Caco-2 (cell line): ENCODE results near the gene MAN2C1. TPM values are rescaled to one million over a fixed set of nuclear protein-coding genes. Genes with fewer than 3 reads are reported as not detected.
"Not testable (repeated sequence)": the region's sequence is repeated elsewhere in the genome, so short reads cannot be mapped to it uniquely, and the experiment has no call there.

Experiments used
- BruUV-seq: library from RNA; stranded (reverse); fragments of 400-500 nt; replicated peaks from 2 replicates; lab custom pipeline; 2021; lab: Mats Ljungman, UMichigan
- CTCF ChIA-PET: fragments of 300-600 bp; sonication (Branson Sonifier 250); formaldehyde crosslinking; loops from one replicate; lab custom pipeline; 2022; ENCODE audit warnings: antibody characterized with exemption; lab: Charles Lee
- POLR2A ChIA-PET: fragments of 300-600 bp; sonication (Branson Sonifier 250); formaldehyde crosslinking; loops from one replicate; lab custom pipeline; 2022; ENCODE audit warnings: antibody characterized with exemption; lab: Charles Lee
- DNase-seq, 2 experiments: peaks; one replicate each; pipeline versions ENCODE4 v3.0.0 to v3.0.0-alpha.2; 2020 to 2022
- H3K27me3 ChIP-seq: replicated peaks from 2 replicates; pipeline ENCODE4 v1.6.0; 2011; ENCODE audit warnings: low read length; ENCODE audit not compliant: control insufficient read depth, insufficient read depth
- H3K36me3 ChIP-seq: 2 replicates; pipeline ENCODE4 v1.5.1; 2011; ENCODE audit warnings: low read length; ENCODE audit not compliant: control insufficient read depth, insufficient read depth
- H3K4me1 ChIP-seq: fragments of 250-450 bp; sonication (Bioruptor Pico); 2 replicates; pipeline ENCODE4 v1.5.1; 2020; ENCODE audit warnings: mild to moderate bottlenecking
- H3K4me3 ChIP-seq: 2 replicates; pipeline ENCODE4 v1.5.1; 2011; ENCODE audit warnings: low read depth, mild to moderate bottlenecking, control low read depth, low read length
- H3K9me3 ChIP-seq: fragments of 250-450 bp; sonication (Bioruptor Pico); 2 replicates; pipeline ENCODE4 v1.5.1; 2020; ENCODE audit warnings: mild to moderate bottlenecking, moderate library complexity
- H3K27ac Mint-ChIP-seq: one replicate; pipeline ENCODE4 v1.8.0; 2022; ENCODE audit warnings: mixed read lengths; ENCODE audit not compliant: unreplicated experiment
- H3K27me3 Mint-ChIP-seq: one replicate; pipeline ENCODE4 v1.8.0; 2022; ENCODE audit warnings: mixed read lengths; ENCODE audit not compliant: insufficient read depth, unreplicated experiment
- H3K36me3 Mint-ChIP-seq: one replicate; pipeline ENCODE4 v1.8.0; 2022; ENCODE audit warnings: mild to moderate bottlenecking, mixed read lengths; ENCODE audit not compliant: insufficient read depth, unreplicated experiment
- H3K4me1 Mint-ChIP-seq: one replicate; pipeline ENCODE4 v1.8.0; 2022; ENCODE audit warnings: low read depth, mixed read lengths; ENCODE audit not compliant: unreplicated experiment
- H3K4me3 Mint-ChIP-seq: one replicate; pipeline ENCODE4 v1.8.0; 2022; ENCODE audit warnings: mild to moderate bottlenecking, moderate library complexity, mixed read lengths; ENCODE audit not compliant: unreplicated experiment
- H3K9me3 Mint-ChIP-seq: one replicate; pipeline ENCODE4 v1.8.0; 2022; ENCODE audit warnings: mixed read lengths; ENCODE audit not compliant: unreplicated experiment
- intact Hi-C: fragments of 100-400 bp; cut with micrococcal nuclease; formaldehyde crosslinking; loops from one replicate; pipeline ENCODE4 v1.10.0; 2022; ENCODE audit not compliant: unreplicated experiment
- total RNA-seq: library from RNA; stranded (reverse); gene quantifications from 2 replicates; pipeline ENCODE4 v1.2.3, GENCODE V29; 2022
- TF ChIP-seq, protein P1 (sequence below), 2 experiments: fragments of 200-600 bp in 1 of 2; IDR thresholded peaks; 1 replicate in 1 of 2; 2 replicates in 1 of 2; pipeline versions ENCODE4 v1.5.1 to v1.8.0; 2011 to 2022; ENCODE audit warnings: antibody characterized with exemption in 1 of 2, control low read depth in 1 of 2, inconsistent platforms in 1 of 2, low read depth in 1 of 2, low read length in 1 of 2, mild to moderate bottlenecking in 1 of 2, moderate library complexity in 1 of 2; ENCODE audit not compliant: insufficient read depth in 1 of 2, severe bottlenecking in 1 of 2, unreplicated experiment in 1 of 2

Gene MAN2C1
- total RNA-seq, 1 experiment from 2014 or later = 140 TPM

DNA sequence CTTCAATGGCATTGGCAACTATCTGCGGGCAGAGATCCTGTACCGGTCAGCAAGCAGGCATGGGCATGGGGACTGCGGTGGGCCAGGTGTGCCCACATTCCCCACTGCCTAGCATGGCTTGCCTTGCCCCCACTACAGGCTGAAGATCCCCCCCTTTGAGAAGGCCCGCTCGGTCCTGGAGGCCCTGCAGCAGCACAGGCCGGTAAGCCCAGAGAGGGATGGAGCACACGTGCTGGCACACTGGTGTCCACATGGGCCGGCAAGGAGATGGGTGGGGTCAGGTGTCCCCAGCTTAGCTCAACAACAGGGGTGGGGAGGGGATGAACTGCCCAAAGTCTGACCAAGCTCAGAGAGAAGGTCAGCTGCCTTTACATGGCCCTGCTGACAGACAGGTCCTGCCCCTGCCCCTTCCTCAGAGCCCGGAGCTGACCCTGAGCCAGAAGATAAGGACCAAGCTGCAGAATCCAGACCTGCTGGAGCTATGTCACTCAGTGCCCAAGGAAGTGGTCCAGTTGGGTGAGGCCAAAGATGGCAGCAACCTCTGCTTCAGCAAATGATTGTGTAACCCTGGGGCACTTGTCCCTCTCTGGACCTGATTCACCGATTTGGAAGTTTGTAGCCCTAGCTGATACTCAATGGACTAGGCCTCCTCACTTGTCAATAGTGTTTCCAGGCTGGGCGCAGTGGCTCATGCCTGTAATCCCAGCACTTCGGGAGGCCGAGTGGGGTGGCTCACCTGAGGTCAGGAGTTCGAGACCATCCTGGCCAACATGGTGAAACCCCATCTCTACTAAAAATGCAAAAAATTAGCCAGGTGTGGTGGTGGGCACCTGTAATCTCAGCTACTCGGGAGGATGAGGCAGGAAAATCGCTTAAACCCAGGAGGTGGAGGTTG lies 16.0 kb downstream of the MAN2C1 start:
- no peak for DNase-seq
- Mint-ChIP-seq H3K4me1 (no peaks in the 10 kb centered on the region), H3K9me3 (no peaks in the 10 kb centered on the region), H3K27me3 (no peaks in the 10 kb centered on the region), H3K27ac (no peak overlapping the region), H3K36me3 (peaks cover 3% of the 10 kb centered on the region), H3K4me3 (no peak overlapping the region)
- Histone ChIP-seq H3K9me3 (no peaks in the 10 kb centered on the region), H3K4me3 (no peak overlapping the region), H3K27me3 (no peaks in the 10 kb centered on the region), H3K4me1 (peaks cover 5% of the 10 kb centered on the region; the same call in 1 of the 2 replicates), H3K36me3 (no peaks in the 10 kb centered on the region)
- TF ChIP-seq, protein P1, sequence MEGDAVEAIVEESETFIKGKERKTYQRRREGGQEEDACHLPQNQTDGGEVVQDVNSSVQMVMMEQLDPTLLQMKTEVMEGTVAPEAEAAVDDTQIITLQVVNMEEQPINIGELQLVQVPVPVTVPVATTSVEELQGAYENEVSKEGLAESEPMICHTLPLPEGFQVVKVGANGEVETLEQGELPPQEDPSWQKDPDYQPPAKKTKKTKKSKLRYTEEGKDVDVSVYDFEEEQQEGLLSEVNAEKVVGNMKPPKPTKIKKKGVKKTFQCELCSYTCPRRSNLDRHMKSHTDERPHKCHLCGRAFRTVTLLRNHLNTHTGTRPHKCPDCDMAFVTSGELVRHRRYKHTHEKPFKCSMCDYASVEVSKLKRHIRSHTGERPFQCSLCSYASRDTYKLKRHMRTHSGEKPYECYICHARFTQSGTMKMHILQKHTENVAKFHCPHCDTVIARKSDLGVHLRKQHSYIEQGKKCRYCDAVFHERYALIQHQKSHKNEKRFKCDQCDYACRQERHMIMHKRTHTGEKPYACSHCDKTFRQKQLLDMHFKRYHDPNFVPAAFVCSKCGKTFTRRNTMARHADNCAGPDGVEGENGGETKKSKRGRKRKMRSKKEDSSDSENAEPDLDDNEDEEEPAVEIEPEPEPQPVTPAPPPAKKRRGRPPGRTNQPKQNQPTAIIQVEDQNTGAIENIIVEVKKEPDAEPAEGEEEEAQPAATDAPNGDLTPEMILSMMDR (IDR thresholded peaks at IDR 0.05; ENCODE audit: insufficient read depth in 1 of 2, low read depth in 1 of 2, low read length in 1 of 2, severe bottlenecking in 1 of 2, unreplicated experiment in 1 of 2) = no peak
- intact Hi-C loops = no loop called here
- ChIA-PET POLR2A (interaction anchor here (0.7 kb wide), 1 partner anchor 15 kb away, joined by 3 read pairs; no protein-coding TSS in a partner anchor), CTCF (no interaction called here)
- no TSS peak for BruUV-seq

DNA sequence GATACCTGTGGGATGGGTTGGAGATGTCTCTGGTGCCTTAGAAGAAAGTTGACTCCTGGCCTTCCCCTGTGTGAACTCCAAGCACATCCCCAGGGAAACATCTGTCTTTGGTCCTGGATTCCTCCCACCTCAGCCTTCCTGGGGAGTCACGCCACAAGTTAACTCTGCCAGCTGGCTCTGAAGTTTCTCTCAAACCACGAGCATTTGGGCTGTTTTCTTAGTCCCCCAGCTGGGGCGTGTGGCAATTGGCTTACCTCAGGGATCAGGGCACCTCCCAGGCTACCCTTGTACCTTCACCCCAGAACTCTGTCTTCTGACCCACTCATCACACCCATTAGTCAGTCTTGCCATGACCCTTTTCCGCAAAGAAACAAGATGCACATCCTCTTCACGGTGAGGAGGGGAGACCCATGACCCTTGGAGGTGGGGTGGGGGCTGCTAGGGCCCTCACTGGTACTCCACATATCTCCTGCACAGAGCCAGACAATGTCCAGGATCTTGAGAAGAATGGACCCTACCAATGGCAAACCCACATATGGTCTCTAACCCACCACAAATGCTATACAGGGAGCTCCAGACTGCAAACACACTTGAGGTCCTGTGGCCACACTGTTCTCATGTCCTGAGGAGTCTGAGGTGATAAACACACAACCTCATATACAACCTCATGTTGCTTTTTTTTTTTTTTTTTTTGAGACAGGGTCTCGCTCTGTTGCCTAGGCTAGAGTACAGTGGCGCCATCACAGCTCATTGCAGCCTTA lies 17.6 kb downstream of the MAN2C1 start:
- CTCF ChIA-PET = no interaction called here
- TF ChIP-seq, protein P1 (IDR thresholded peaks at IDR 0.05; ENCODE audit: insufficient read depth in 1 of 2, low read depth in 1 of 2, low read length in 1 of 2, severe bottlenecking in 1 of 2, unreplicated experiment in 1 of 2) = no peak
- Mint-ChIP-seq H3K36me3 (peaks cover 7% of the 10 kb centered on the region), H3K9me3 (no peaks in the 10 kb centered on the region), H3K4me3 (no peak overlapping the region), H3K4me1 (no peaks in the 10 kb centered on the region), H3K27me3 (no peaks in the 10 kb centered on the region), H3K27ac (no peak overlapping the region)
- H3K27me3 ChIP-seq = no peaks in the 10 kb centered on the region
- no peaks in the 10 kb centered on the region for H3K36me3 ChIP-seq
- intact Hi-C loops = no loop called here
- no peak overlapping the region for H3K4me3 ChIP-seq
- H3K9me3 ChIP-seq = no peaks in the 10 kb centered on the region
- DNase-seq = no peak
- POLR2A ChIA-PET = interaction anchor here (0.6 kb wide), 2 partner anchors 17 to 40 kb away, joined by 3 to 7 read pairs; no protein-coding TSS in a partner anchor
- no TSS peak for BruUV-seq
- peaks cover 5% of the 10 kb centered on the region; the same call in 1 of the 2 replicates for H3K4me1 ChIP-seq

DNA sequence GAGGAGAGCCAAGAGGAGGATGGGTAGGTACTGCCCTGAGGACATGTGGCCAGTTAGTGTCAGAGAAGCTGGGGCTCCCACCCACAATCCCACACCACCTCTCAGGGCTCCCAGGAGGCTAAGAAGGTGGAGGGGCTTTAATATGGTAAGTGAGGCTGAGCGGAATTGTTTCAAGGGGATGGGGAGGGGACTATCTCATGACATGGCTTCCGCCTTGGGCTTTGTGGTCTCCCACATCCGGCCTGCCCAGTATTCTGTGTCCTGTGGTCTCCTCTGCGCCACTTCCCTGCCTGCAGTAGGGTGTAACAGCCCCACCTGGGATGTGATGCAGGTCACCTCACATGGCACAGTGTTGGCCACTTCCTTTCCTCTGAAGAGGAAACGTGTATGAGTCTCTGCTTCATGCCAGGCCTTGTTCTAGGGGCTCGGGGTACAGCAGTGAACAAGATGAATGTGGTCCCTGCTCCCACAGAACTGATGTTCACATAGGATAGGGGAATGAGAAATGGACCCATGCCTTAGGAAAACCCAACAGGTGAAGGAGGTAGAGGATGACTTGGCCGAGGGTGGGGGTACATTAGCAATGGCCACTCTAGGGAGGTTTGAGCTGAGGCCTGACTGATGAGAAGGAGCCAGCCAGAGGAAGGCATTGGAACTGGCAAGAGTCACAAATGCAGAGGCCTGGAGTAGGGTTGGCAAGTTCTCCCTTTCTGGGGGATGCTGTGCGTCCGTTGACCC lies 18.4 kb downstream of the MAN2C1 start:
- peaks cover 7% of the 10 kb centered on the region for H3K36me3 Mint-ChIP-seq
- POLR2A ChIA-PET = no interaction called here

GRCh38 chr15:75349351-75349669 lies 19.1 kb downstream of the MAN2C1 start:
- intact Hi-C loops, H3K4me3 ChIP-seq, H3K4me1 Mint-ChIP-seq, DNase-seq, H3K27ac Mint-ChIP-seq, POLR2A ChIA-PET, CTCF ChIA-PET, H3K27me3 ChIP-seq, H3K36me3 Mint-ChIP-seq, H3K9me3 ChIP-seq, BruUV-seq, H3K36me3 ChIP-seq, H3K4me1 ChIP-seq, H3K27me3 Mint-ChIP-seq, H3K9me3 Mint-ChIP-seq: not testable (repeated sequence)
- peak overlapping the region; percentile 93 for H3K4me3 Mint-ChIP-seq

More for the DNA sequence above, 18.4 kb downstream of the MAN2C1 start:
- CTCF ChIA-PET = no interaction called here
- Mint-ChIP-seq H3K4me3 (no peak overlapping the region), H3K27ac (no peak overlapping the region), H3K27me3 (peaks cover 4% of the 10 kb centered on the region), H3K9me3 (no peaks in the 10 kb centered on the region), H3K4me1 (no peaks in the 10 kb centered on the region)
- Histone ChIP-seq H3K36me3 (no peaks in the 10 kb centered on the region), H3K4me3 (no peak overlapping the region), H3K4me1 (peaks cover 5% of the 10 kb centered on the region; the same call in 1 of the 2 replicates), H3K9me3 (no peaks in the 10 kb centered on the region), H3K27me3 (no peaks in the 10 kb centered on the region)
- TF ChIP-seq, protein P1 (IDR thresholded peaks at IDR 0.05; ENCODE audit: insufficient read depth in 1 of 2, low read depth in 1 of 2, low read length in 1 of 2, severe bottlenecking in 1 of 2, unreplicated experiment in 1 of 2) = no peak
- intact Hi-C loops = no loop called here
- no TSS peak for BruUV-seq
- DNase-seq = no peak
